GM20431 (cell line): ENCODE results near the gene TJP3.

Experiments used
- in situ Hi-C: fragments of 300-500 bp; cut with MseI, MboI; formaldehyde crosslinking; loops from one replicate; pipeline ENCODE4 v1.15.0; 2020; ENCODE audit warnings: low sequenced_read_pairs; ENCODE audit not compliant: unreplicated experiment

TJP3 gene

GRCh38 chr19:3700242-3701032 lies 7.7 kb upstream of the TJP3 start, which contains the start of gene PIP5K1C:
TSS of gene PIP5K1C (minus strand) at chr19:3700468. CDS start at chr19:3700390, 78 bp downstream.
- in situ Hi-C loops, result no loop called here

DNA sequence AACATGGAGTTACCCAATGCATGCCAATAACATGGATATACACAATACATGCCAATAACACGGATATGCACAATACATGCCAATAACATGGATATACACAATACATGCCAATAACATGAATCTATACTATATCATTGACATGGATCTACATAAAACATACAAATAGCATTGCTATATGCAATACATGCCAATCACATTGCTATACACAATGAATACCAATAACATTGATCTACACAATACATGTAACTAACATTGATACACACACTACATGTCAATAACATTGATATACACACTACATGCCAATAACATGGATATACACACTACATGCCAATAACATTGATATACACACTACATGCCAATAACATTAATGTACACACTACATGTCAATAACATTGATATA lies 7.0 kb upstream of the TJP3 start:
- in situ Hi-C loops, result no loop called here

GRCh38 chr19:3707868-3708206 lies 347 bp upstream of the TJP3 start:
- in situ Hi-C loops, result no loop called here

- in situ Hi-C loops, result no loop called here
Observed at GRCh38 chr19:3710265-3710812, 2.2 kb downstream of the TJP3 start.

GRCh38 chr19:3712663-3713611 lies 4.8 kb downstream of the TJP3 start:
- in situ Hi-C loops, result no loop called here

DNA sequence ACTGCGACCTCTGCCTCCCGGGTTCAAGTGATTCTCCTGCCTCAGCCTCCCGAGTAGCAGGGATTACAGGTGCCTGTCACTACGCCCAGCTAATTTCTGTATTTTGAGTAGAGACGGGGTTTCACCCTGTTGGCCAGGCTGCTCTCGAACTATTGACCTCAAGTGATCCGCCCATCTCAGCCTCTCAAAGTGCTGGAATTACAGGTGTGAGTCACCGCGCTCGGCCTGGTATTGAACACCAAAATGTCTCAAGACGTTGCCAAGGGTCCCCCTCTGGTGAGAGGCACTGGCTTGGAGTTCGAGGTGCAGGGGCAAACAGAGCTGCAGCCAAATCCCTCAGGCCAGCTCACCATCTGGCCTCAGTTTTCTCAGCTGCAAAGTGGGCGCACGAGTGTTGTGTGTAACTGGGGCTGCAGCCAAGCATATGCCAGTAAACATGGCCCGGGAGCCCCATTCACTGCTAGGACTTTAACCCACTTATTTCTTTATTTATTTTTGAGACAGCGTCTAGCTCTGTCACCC lies 8.0 kb downstream of the TJP3 start:
- in situ Hi-C loops, result no loop called here

DNA sequence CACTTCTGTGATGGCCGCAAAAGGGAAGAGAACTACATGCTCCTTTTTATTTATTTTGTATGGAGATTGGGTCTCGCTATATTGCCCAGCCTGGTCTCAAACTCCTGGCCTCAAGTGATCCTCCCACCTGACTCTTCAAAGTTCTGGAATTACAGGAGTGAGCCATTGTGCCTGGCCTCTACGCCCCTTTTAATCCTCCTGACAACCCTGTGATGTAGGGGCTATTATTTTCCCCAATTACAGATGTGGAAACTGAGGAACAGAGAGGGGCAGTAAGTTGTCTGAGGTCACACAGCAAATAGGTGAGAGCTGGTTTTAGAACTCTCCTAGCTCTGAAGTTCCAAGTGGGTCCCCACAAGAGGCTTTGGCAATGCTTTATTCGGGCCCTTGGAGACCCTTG lies 11.7 kb downstream of the TJP3 start:
- in situ Hi-C loops, result no loop called here

- in situ Hi-C loops, result no loop called here
Observed at GRCh38 chr19:3720349-3720917, 12.2 kb downstream of the TJP3 start.

DNA sequence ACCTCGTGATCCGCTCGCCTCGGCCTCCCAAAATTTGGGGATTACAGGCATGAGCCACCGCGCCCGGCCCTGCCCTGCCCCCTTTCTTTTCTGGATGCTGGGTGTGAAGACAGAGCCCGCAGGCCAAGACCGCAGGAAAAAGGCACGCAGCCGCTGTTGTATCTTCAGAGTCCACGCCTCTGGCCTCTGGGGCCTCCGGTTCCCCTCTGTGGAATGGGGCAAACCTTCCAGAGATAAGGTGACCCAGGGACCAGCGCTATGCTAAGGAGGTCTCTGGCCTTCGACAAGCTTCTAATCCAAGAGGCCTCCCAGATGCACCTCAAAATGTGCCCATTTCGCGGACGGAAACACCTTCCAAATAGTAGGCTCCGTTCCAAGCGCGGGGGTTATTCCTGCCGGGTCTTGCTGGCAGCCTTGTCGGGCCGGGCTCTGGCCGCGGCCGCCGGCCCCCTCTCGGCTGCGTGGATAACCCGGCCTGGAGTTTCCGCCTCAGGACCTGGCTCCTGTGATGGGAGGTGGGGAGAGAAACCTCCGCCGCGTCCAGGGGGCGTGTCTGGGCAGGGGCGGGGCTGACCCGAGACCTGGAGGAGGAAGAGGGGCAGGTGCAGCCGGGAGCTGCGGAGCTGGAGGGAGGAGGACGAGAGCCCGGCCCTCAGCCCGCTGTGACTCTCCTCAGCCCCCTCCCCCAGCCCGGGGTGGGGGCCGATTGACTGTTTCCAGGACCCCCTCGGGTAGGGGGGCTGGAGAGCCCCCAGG lies 13.1 kb downstream of the TJP3 start:
- in situ Hi-C loops, result no loop called here

- in situ Hi-C loops, result no loop called here
Observed at GRCh38 chr19:3721887-3722442, 13.8 kb downstream of the TJP3 start.

- in situ Hi-C loops, result no loop called here
Observed at GRCh38 chr19:3722443-3723109, 14.4 kb downstream of the TJP3 start.

DNA sequence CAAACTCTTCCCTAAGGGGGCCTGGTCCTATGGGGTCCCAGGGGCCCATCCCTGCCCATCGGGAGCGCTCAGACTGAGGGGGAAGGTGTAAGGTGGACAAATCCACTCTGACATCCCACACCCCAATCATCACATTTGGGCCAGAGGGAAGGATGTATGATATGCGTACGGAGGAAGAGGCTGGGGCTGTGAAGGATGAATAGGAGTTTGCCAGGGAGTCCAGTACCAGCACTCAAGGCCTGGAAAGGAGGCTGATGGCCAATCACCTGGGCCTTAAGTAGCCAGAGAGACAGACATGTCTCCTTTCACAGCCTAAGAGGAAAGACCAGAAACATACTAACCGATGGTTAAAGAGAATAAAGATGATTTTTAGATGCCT lies 14.9 kb downstream of the TJP3 start:
- in situ Hi-C loops, result no loop called here

DNA sequence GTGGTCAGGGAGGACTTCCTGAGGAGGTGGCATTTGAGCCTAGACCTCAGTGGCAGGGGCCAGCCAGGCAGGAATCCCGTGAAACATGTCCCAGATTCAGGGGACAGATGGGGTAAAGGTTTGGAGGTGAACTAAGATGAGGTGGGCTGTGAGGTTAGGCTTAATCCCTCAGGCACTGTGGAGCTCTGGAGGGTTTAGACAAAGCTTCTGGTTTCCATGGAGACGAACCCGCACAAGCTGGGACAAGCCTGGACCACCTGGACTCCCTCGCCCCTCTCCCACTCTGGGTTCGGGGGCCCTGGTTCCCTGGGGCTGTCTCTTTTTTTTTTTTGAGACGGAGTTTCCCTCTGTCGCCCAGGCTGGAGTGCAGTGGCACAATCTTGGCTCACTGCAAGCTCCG lies 15.7 kb downstream of the TJP3 start:
- in situ Hi-C loops, result no loop called here

GRCh38 chr19:3725121-3725520 lies 16.9 kb downstream of the TJP3 start:
- in situ Hi-C loops, result no loop called here

- in situ Hi-C loops, result no loop called here
Observed at GRCh38 chr19:3725640-3726310, 17.6 kb downstream of the TJP3 start.

- in situ Hi-C loops, result no loop called here
Observed at GRCh38 chr19:3730457-3730958, 22.3 kb downstream of the TJP3 start.

GRCh38 chr19:3732108-3732507 lies 23.9 kb downstream of the TJP3 start:
- in situ Hi-C loops, result no loop called here
